ENCODE data around the gene POU2F3. TPM values are rescaled to one million over a fixed set of nuclear protein-coding genes. Genes with fewer than 3 reads are reported as not detected.

POU2F3 gene
- total RNA-seq, 1 donor from 2014 or later, result 1.2 TPM

- intact Hi-C loops (cut with micrococcal nuclease), result no loop called here
Observed at GRCh38 chr11:120280600-120281051, 40.7 kb downstream of the POU2F3 start.

GRCh38 chr11:120281143-120281795, 41.3 kb downstream of the POU2F3 start:
- intact Hi-C loops (cut with micrococcal nuclease), result no loop called here

GRCh38 chr11:120283124-120283523, 43.2 kb downstream of the POU2F3 start:
- intact Hi-C loops (cut with micrococcal nuclease), result no loop called here

- intact Hi-C loops (cut with micrococcal nuclease), result no loop called here
Observed at GRCh38 chr11:120284272-120284671, 44.3 kb downstream of the POU2F3 start.

- intact Hi-C loops (cut with micrococcal nuclease), result no loop called here
Observed at GRCh38 chr11:120285256-120285655, 45.3 kb downstream of the POU2F3 start.

GRCh38 chr11:120288021-120288420, 48.1 kb downstream of the POU2F3 start:
- intact Hi-C loops (cut with micrococcal nuclease), result no loop called here

GRCh38 chr11:120289426-120289825, 49.5 kb downstream of the POU2F3 start:
- intact Hi-C loops (cut with micrococcal nuclease), result no loop called here

- intact Hi-C loops (cut with micrococcal nuclease), result no loop called here
Observed at GRCh38 chr11:120290956-120291355, 51.0 kb downstream of the POU2F3 start.

GRCh38 chr11:120293038-120293800, 53.3 kb downstream of the POU2F3 start:
- intact Hi-C loops (cut with micrococcal nuclease), result no loop called here

- intact Hi-C loops (cut with micrococcal nuclease), result no loop called here
Observed at GRCh38 chr11:120294096-120294495, 54.2 kb downstream of the POU2F3 start.

GRCh38 chr11:120295099-120295498, 55.2 kb downstream of the POU2F3 start:
- intact Hi-C loops (cut with micrococcal nuclease), result no loop called here

- intact Hi-C loops (cut with micrococcal nuclease), result no loop called here
Observed at GRCh38 chr11:120296554-120296953, 56.6 kb downstream of the POU2F3 start.

GRCh38 chr11:120298461-120298860, 58.5 kb downstream of the POU2F3 start:
- intact Hi-C loops (cut with micrococcal nuclease), result no loop called here

GRCh38 chr11:120302001-120302805, 62.3 kb downstream of the POU2F3 start:
- intact Hi-C loops (cut with micrococcal nuclease), result loop anchor here (5.0 kb wide), 1 partner anchor 635 kb away; no protein-coding TSS in a partner anchor

GRCh38 chr11:120303004-120303637, 63.2 kb downstream of the POU2F3 start:
- intact Hi-C loops (cut with micrococcal nuclease), result loop anchor here (1.0 to 5.0 kb wide), 4 partner anchors 55 to 636 kb away; no protein-coding TSS in a partner anchor

GRCh38 chr11:120304526-120304925, 64.6 kb downstream of the POU2F3 start:
- intact Hi-C loops (cut with micrococcal nuclease), result loop anchor here (5.0 kb wide), 1 partner anchor 637 kb away; no protein-coding TSS in a partner anchor

GRCh38 chr11:120305286-120305685, 65.3 kb downstream of the POU2F3 start:
- intact Hi-C loops (cut with micrococcal nuclease), result no loop called here

GRCh38 chr11:120306519-120307242, 66.7 kb downstream of the POU2F3 start:
- intact Hi-C loops (cut with micrococcal nuclease), result no loop called here

- intact Hi-C loops (cut with micrococcal nuclease), result no loop called here
Observed at GRCh38 chr11:120307476-120307875, 67.5 kb downstream of the POU2F3 start.

GRCh38 chr11:120308081-120308480, 68.1 kb downstream of the POU2F3 start:
- intact Hi-C loops (cut with micrococcal nuclease), result no loop called here

- intact Hi-C loops (cut with micrococcal nuclease), result no loop called here
Observed at GRCh38 chr11:120310870-120311269, 70.9 kb downstream of the POU2F3 start.
